GM12892 (cell line): ENCODE results near the gene SLC25A39.
"Not testable (repeated sequence)": the region's sequence is repeated elsewhere in the genome, so short reads cannot be mapped to it uniquely, and the experiment has no call there.

Experiments
- DNase-seq: peaks from one replicate; pipeline ENCODE4 v3.0.0; 2011; ENCODE audit not compliant: insufficient read length
- FAIRE-seq: peaks from 2 replicates; lab custom pipeline; 2011; peaks lifted over from hg19 to GRCh38; lab: Jason Lieb, UNC
- POLR2A ChIP-seq: IDR thresholded peaks from 2 replicates; pipeline ENCODE4 v1.6.1; 2011; ENCODE audit warnings: low read depth, low read length, control low read depth
- POLR2AphosphoS5 ChIP-seq: IDR thresholded peaks from 2 replicates; pipeline ENCODE4 v1.6.1; 2011; ENCODE audit warnings: low read depth, low read length, control low read depth
- TAF1 ChIP-seq: IDR thresholded peaks from 2 replicates; pipeline ENCODE4 v1.6.1; 2011; ENCODE audit warnings: low read depth, mild to moderate bottlenecking, control low read depth, low read length, borderline replicate concordance

Gene SLC25A39

DNA sequence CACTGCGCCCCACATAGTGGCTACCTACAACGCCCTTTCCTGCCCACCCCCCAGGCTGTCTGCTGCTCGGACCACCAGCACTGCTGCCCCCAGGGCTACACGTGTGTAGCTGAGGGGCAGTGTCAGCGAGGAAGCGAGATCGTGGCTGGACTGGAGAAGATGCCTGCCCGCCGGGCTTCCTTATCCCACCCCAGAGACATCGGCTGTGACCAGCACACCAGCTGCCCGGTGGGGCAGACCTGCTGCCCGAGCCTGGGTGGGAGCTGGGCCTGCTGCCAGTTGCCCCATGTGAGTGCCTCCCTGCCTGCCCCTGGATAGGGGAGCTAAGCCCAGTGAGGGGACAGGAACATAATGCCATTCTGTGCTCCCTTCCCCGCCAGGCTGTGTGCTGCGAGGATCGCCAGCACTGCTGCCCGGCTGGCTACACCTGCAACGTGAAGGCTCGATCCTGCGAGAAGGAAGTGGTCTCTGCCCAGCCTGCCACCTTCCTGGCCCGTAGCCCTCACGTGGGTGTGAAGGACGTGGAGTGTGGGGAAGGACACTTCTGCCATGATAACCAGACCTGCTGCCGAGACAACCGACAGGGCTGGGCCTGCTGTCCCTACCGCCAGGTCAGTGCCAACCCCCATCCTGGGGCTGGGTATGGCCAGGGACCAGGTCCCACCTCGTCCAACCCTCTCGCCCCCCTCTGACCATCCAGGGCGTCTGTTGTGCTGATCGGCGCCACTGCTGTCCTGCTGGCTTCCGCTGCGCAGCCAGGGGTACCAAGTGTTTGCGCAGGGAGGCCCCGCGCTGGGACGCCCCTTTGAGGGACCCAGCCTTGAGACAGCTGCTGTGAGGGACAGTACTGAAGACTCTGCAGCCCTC lies 27.6 kb upstream of the SLC25A39 start:
- DNase-seq (no peak), FAIRE-seq (no peak)
- 0 out of 2 replicates have a peak, but pooled peaks have one; percentile 4 for TF ChIP-seq POLR2AphosphoS5
- TF ChIP-seq POLR2A = no peak

GRCh38 chr17:44351464-44351863 lies 26.8 kb upstream of the SLC25A39 start:
- TF ChIP-seq TAF1 (no peak), POLR2AphosphoS5 (no peak), POLR2A (no peak)
- DNase-seq (no peak), FAIRE-seq (no peak)

DNA sequence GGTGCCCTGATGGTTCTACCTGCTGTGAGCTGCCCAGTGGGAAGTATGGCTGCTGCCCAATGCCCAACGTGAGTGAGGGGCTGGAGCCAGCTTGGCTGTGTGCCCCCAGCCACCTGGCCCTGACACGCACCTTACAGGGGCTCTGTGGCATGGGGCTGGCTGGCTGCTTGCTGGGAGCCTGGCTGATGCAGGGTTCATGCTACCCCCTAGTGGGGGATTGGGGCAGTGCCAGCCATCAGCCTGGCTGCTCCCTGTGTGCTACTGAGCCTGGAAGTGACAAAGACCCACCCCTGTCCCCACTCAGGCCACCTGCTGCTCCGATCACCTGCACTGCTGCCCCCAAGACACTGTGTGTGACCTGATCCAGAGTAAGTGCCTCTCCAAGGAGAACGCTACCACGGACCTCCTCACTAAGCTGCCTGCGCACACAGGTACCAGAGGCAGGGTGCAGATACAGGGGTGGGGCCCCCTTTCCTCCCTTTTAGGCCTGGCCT lies 26.2 kb upstream of the SLC25A39 start:
- FAIRE-seq (peak; percentile 90), DNase-seq (peak; percentile 89)
- no peak for TF ChIP-seq POLR2AphosphoS5

- DNase-seq (no peak), FAIRE-seq (no peak)
Measured at GRCh38 chr17:44349553-44350070, 25.0 kb upstream of the SLC25A39 start.

DNA sequence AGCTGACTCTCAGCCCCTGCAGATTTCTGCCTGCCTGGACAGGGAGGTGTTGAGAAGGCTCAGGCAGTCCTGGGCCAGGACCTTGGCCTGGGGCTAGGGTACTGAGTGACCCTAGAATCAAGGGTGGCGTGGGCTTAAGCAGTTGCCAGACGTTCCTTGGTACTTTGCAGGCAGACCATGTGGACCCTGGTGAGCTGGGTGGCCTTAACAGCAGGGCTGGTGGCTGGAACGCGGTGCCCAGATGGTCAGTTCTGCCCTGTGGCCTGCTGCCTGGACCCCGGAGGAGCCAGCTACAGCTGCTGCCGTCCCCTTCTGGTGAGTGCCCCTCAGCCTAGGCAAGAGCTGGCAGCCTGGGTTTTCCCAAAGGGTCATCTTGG lies 24.4 kb upstream of the SLC25A39 start:
- TF ChIP-seq POLR2A = no peak
- no peak for TF ChIP-seq TAF1
- no peak for TF ChIP-seq POLR2AphosphoS5
- DNase-seq (no peak), FAIRE-seq (no peak)

More at GRCh38 chr17:44349553-44350070, 25.0 kb upstream of the SLC25A39 start:
- TF ChIP-seq POLR2AphosphoS5 (no peak), POLR2A (no peak), TAF1 (no peak)

GRCh38 chr17:44348234-44348987 lies 23.8 kb upstream of the SLC25A39 start:
- DNase-seq (peak; percentile 68), FAIRE-seq (peak; percentile 92)
- TF ChIP-seq TAF1 (no peak), POLR2AphosphoS5 (peak; percentile 54; the same call in 1 of the 2 replicates)

DNA sequence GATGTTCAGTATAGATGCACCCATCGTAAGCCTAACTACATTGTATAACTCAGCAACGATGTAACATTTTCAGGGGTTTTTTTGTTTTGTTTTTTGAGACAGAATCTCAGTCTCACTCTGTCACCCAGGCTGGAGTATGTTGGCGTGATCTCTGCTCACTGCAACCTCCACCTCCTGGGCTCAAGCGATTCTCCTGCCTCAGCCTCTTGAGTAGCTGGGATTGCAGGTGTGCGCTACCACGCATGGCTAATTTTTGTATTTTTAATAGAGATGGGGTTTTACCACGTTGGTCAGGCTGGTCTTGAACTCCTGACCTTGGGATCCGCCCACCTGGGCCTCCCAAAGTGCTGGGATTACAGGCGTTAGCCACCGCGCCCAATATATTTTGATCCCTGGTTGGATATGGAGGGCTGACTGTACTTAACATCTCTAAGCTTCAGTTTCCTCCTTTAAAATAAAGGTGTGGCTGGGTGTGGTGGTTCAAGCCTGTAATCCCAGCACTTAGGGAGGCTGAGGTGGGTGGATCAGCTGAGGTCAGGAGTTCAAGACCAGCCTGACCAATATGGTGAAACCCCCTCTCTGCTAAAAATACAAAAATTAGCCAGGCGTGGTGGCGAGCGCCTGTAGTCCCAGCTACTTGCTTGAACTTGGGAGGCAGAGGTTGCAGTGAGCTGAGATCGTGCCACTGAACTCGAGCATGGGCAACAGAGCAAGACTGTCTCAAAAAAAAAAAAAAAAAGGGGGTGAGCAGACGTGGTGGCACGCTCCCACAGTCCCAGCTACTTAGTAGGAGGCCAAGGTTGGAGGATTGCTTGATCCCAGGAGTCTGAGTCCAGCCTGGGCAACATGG lies 22.8 kb upstream of the SLC25A39 start:
- DNase-seq = not testable (repeated sequence)
- peak; percentile 58 for FAIRE-seq

- no peak for DNase-seq
- TF ChIP-seq POLR2AphosphoS5 = no peak
- TF ChIP-seq POLR2A = no peak
- peak; percentile 71 for FAIRE-seq
Measured at GRCh38 chr17:44346064-44346844, 21.6 kb upstream of the SLC25A39 start.

GRCh38 chr17:44345454-44346026 lies 20.9 kb upstream of the SLC25A39 start:
- no peak; the same call in 1 of the 2 replicates for TF ChIP-seq TAF1
- peak; percentile 7; the same call in 1 of the 2 replicates for TF ChIP-seq POLR2A
- FAIRE-seq (peak; percentile 46), DNase-seq (no peak)

GRCh38 chr17:44344939-44345453 lies 20.4 kb upstream of the SLC25A39 start, which contains the start of gene GRN:
Gene GRN (plus strand): TSS chr17:44345302. CDS start chr17:44349165, 3,863 bp downstream.
- 0 out of 2 replicates have a peak, but pooled peaks have one; percentile 27 for TF ChIP-seq TAF1
- TF ChIP-seq POLR2A = peak; percentile 88
- peak; percentile 82 for TF ChIP-seq POLR2AphosphoS5
- FAIRE-seq (peak; percentile 97), DNase-seq (peak; percentile 89)
